Measurements from ENCODE around the gene APOA4. TPM values are rescaled to one million over a fixed set of nuclear protein-coding genes. Genes with fewer than 3 reads are reported as not detected.

Gene APOA4
- total and polyA plus RNA-seq, 2 of the 13 experiments (the other 11 are each of a cell fraction or from before 2014, with no cell fraction given), result 3.8 to 7.2 TPM

- TF ChIP-seq, protein P1, sequence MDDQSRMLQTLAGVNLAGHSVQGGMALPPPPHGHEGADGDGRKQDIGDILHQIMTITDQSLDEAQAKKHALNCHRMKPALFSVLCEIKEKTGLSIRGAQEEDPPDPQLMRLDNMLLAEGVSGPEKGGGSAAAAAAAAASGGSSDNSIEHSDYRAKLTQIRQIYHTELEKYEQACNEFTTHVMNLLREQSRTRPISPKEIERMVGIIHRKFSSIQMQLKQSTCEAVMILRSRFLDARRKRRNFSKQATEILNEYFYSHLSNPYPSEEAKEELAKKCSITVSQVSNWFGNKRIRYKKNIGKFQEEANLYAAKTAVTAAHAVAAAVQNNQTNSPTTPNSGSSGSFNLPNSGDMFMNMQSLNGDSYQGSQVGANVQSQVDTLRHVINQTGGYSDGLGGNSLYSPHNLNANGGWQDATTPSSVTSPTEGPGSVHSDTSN (CRISPR knock-in tag; IDR thresholded peaks at IDR 0.05; ENCODE audit: borderline replicate concordance), result no peak
- TF ChIP-seq ZNF781 (CRISPR knock-in tag; IDR thresholded peaks at IDR 0.05; ENCODE audit: borderline replicate concordance, not compliant biosample characterization) (no peak), TEAD2 (CRISPR knock-in tag; IDR thresholded peaks at IDR 0.05) (no peak)
These were observed 39.8 kb upstream of the APOA4 start (continued) for GRCh38 chr11:116862951-116863350.

DNA sequence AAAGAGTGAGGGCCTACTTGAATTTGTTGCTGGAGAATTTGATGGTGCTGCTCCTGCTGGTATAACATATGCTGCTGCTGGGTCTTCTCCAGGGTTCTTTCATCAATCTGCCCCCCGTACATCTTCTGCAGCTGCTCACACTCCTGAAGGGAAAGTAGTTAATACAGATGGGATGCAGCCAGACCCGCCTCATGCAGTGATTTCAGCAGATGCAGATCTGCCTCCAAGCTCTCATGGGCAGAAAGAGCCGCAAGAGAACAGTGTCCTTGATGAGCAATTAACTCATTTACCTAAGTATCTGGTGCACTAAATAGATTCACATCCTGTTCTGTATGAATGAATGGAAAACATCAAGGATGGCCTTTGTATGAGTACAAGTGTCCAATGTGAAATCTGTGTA, 39.1 kb upstream of the APOA4 start:
- Histone ChIP-seq H4K20me1 (ENCODE audit: insufficient read depth, low read length) (no peaks in the 10 kb centered on the region), H3K9me3 (ENCODE audit: low read length) (no peaks in the 10 kb centered on the region), H3K4me1 (ENCODE audit: insufficient read depth, low read length) (no peaks in the 10 kb centered on the region), H3K27ac (ENCODE audit: extremely low read length, insufficient read depth, low read length) (no peak overlapping the region), H3K27me3 (ENCODE audit: control insufficient read depth in 1 of 2, insufficient read depth in 2 of 2, low read length in 2 of 2) (no peaks in the 10 kb centered on the region), H3K79me2 (ENCODE audit: insufficient read depth, low read length) (no peaks in the 10 kb centered on the region), H3K9ac (ENCODE audit: insufficient read depth, low read depth, low read length) (no peak overlapping the region), H2AFZ (ENCODE audit: low read length) (no peak overlapping the region), H3K4me2 (ENCODE audit: low read depth, low read length) (no peak overlapping the region), H3K4me3 (replicated peaks in 1 of 3; ENCODE audit: insufficient read depth in 1 of 3, low read depth in 2 of 3, low read length in 3 of 3) (no peak overlapping the region), H3K36me3 (replicated peaks in 1 of 2; ENCODE audit: control insufficient read depth in 1 of 2, insufficient read depth in 2 of 2, low read length in 2 of 2) (peaks cover 22 to 74% of the 10 kb centered on the region in 2 experiments)
- intact Hi-C loops (cut with micrococcal nuclease; ENCODE audit: unreplicated experiment) (no loop called here), in situ Hi-C loops (cut with HindIII; ENCODE audit: extremely low pct_ligation_motif_present, low pct_unique_long_range_greater_than_20kb) (no loop called here)
- POLR2A ChIA-PET, result no interaction called here
- ATAC-seq, result no peak
- FAIRE-seq, result no peak
- 100% methylated on average over 3 of the region's 3 CpGs for WGBS (ENCODE audit: low lambda C conversion rate)
- CTCF ChIA-PET (ENCODE audit: low intra/inter-chr PET ratio, low total read pairs), result no interaction called here
- no TSS peak for BruUV-seq (replicated peaks)
- no peak for DNase-seq (ENCODE audit: low spot score)
- no peak for TF ChIP-seq RERE (CRISPR knock-in tag; IDR thresholded peaks at IDR 0.05; ENCODE audit: low read depth)
- TF ChIP-seq SMAD1 (CRISPR knock-in tag; IDR thresholded peaks at IDR 0.05; ENCODE audit: borderline replicate concordance, low read depth), result no peak
- TF ChIP-seq ZBTB1 (CRISPR knock-in tag; IDR thresholded peaks at IDR 0.05; ENCODE audit: borderline replicate concordance), result no peak
- TF ChIP-seq ZNF34 (CRISPR knock-in tag; IDR thresholded peaks at IDR 0.05; ENCODE audit: borderline replicate concordance), result no peak
- TF ChIP-seq MTA1 (CRISPR knock-in tag; IDR thresholded peaks at IDR 0.05; ENCODE audit: borderline replicate concordance), result no peak
- no peak for TF ChIP-seq HNF4A (CRISPR knock-in tag; IDR thresholded peaks at IDR 0.05)
- TF ChIP-seq, protein P2, sequence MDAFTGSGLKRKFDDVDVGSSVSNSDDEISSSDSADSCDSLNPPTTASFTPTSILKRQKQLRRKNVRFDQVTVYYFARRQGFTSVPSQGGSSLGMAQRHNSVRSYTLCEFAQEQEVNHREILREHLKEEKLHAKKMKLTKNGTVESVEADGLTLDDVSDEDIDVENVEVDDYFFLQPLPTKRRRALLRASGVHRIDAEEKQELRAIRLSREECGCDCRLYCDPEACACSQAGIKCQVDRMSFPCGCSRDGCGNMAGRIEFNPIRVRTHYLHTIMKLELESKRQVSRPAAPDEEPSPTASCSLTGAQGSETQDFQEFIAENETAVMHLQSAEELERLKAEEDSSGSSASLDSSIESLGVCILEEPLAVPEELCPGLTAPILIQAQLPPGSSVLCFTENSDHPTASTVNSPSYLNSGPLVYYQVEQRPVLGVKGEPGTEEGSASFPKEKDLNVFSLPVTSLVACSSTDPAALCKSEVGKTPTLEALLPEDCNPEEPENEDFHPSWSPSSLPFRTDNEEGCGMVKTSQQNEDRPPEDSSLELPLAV (CRISPR knock-in tag; conservative IDR thresholded peaks at IDR 0.05; ENCODE audit: low read depth), result no peak
- no peak for TF ChIP-seq TSC22D2 (CRISPR knock-in tag; IDR thresholded peaks at IDR 0.05; ENCODE audit: borderline replicate concordance)
- TF ChIP-seq ZNF10 (CRISPR knock-in tag; IDR thresholded peaks at IDR 0.05; ENCODE audit: borderline replicate concordance, low read depth), result no peak
- TF ChIP-seq DRAP1 (CRISPR knock-in tag; IDR thresholded peaks at IDR 0.05), result no peak

All from HepG2 (cell line).